IPS-18c (cell line): ENCODE data around the gene MCAT.
A peak's percentile ranks its signal among the peaks of the same experiment; 100 is the strongest.

Source experiments
- H3K4me3 ChIP-seq: 2 replicates; pipeline ENCODE4 v1.7.0; 2013; ENCODE audit warnings: low read depth, mild to moderate bottlenecking, low read length, moderate library complexity; ENCODE audit not compliant: insufficient read depth
- H3K9me3 ChIP-seq: one replicate; pipeline ENCODE4 v1.6.1; 2013; ENCODE audit warnings: mild to moderate bottlenecking, low read length, moderate library complexity; ENCODE audit not compliant: control insufficient read depth, insufficient read depth

The MCAT gene, protein sequence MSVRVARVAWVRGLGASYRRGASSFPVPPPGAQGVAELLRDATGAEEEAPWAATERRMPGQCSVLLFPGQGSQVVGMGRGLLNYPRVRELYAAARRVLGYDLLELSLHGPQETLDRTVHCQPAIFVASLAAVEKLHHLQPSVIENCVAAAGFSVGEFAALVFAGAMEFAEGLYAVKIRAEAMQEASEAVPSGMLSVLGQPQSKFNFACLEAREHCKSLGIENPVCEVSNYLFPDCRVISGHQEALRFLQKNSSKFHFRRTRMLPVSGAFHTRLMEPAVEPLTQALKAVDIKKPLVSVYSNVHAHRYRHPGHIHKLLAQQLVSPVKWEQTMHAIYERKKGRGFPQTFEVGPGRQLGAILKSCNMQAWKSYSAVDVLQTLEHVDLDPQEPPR

DNA sequence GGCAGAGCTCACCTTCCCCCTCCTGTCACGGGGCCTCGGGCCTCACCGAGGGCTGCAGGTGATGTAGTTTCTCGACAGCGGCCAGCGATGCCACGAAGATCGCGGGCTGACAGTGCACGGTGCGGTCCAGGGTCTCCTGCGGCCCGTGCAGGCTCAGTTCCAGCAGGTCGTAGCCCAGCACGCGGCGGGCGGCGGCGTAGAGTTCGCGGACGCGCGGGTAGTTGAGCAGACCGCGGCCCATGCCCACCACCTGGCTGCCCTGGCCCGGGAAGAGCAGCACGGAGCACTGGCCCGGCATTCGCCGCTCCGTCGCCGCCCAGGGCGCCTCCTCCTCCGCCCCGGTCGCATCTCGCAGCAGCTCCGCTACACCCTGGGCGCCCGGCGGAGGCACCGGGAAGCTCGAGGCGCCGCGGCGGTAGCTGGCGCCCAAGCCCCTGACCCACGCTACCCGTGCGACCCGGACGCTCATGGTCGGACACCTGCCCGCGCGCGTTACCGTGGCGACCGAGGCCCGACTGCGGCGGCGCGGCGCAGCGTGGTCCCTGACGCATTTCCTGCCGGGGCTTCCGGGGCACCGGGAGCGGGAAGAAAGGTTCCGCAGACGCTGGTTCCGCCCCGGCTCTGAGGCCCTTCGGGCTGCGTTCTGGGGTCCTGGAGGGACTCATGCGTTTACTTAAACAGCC, at the start of gene MCAT:
Gene MCAT (minus strand): TSS at position 519 of the 683 bp plus-strand sequence. CDS start 50 bp downstream, at position 469.
- Histone ChIP-seq H3K9me3 (no peaks in the 10 kb centered on the region), H3K4me3 (peak within 1 kb of the TSS; percentile 82)

DNA sequence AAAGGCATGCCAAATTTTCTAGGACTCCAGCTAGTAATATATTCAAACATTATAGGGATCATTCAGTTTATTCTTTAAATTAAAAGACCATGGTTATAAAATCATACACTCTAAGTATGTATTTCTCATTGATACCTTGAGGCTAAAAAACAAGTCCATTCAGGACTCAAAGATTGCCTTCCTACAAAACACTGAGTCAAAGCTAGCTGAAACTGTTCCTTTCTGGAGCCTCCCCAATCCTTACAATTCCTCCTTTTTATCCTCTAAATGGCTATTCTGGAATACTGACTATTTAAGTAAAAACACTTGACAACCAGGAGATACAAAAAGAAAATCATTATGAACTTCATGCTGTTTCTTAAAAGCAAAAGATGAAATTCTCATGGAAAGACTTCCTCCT, 48.6 kb upstream of the MCAT start:
- Histone ChIP-seq H3K4me3 (no peak overlapping the region), H3K9me3 (no peaks in the 10 kb centered on the region)

DNA sequence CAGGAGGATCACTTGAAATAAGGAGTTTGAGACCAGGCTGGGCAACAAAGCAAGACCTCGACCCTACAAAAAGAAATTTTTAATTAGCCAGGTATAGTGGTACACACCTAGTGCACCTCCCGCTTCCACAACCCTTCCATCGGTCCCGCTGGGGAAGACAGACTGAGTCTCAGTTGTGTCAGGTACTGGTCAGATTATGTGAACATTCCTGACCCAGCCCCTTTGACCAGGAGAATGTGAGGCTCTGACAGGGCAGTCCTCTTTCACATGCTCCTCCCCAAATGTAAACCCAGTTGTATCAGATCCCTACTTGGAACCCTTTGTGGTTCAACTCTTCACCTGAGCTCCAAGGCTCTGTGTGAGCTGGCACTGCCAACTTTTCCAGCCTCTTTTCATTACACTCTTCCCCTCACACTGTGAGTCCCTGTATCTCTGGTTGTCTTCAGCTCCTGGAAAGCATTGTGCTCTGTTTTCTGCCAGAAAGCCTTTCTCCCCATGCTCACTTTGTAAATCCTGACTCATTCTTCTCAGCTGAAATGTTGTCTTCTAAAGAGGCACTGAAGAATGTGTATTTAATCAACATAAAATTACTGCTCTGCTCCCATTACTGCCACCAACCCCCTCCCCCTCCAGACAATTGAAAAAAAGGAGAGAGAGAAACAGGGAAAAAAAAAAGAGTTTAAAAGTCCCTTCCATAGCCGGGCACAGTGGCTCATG, 45.8 kb upstream of the MCAT start:
- Histone ChIP-seq H3K9me3 (no peaks in the 10 kb centered on the region), H3K4me3 (no peak overlapping the region)

DNA sequence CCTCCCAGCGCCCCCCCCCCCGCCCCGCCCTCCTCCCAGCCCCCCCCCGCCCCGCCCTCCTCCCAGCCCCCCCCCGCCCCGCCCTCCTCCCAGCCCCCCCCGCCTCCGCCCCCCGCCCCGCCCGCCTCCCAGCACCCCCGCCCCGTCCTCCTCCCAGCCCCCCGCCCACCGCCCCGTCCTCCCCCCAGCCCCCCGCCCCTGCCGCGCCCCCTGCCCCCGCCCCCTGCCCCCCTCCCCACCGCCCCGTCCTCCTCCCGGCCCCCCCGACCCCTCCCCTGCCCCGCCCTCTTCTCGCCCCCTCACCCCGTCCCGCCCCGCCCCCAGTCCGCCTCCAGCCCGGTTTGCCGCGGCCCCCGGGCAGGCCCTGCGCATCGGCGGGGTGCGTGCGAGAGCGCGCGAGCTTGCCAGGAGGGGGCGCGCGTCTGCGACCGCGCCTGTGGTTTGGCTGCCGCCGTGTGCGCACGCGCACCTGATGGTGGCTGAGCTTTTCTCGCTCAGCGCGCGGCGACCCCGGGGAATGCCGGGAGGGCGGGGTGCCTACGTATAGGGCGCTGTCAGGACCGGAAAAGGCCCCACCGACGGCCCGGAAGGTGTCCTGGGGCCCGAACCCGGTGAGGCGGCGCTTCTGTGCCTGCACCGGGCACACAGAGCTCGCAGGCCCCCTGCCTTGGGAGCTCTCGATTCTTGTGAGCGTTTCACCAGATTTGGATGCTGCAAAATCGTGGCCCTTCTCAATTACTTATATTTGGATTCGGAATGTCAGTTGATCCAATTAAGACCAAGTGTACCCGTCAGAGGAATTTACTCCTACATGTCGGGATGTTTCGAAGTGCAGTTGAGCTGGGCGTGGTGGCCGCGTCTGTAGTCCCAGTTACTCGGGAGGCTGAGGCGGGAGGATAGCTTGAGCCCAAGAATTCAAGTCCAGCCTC, 44.2 kb upstream of the MCAT start:
- Histone ChIP-seq H3K4me3 (peak overlapping the region; percentile 64), H3K9me3 (no peaks in the 10 kb centered on the region)

DNA sequence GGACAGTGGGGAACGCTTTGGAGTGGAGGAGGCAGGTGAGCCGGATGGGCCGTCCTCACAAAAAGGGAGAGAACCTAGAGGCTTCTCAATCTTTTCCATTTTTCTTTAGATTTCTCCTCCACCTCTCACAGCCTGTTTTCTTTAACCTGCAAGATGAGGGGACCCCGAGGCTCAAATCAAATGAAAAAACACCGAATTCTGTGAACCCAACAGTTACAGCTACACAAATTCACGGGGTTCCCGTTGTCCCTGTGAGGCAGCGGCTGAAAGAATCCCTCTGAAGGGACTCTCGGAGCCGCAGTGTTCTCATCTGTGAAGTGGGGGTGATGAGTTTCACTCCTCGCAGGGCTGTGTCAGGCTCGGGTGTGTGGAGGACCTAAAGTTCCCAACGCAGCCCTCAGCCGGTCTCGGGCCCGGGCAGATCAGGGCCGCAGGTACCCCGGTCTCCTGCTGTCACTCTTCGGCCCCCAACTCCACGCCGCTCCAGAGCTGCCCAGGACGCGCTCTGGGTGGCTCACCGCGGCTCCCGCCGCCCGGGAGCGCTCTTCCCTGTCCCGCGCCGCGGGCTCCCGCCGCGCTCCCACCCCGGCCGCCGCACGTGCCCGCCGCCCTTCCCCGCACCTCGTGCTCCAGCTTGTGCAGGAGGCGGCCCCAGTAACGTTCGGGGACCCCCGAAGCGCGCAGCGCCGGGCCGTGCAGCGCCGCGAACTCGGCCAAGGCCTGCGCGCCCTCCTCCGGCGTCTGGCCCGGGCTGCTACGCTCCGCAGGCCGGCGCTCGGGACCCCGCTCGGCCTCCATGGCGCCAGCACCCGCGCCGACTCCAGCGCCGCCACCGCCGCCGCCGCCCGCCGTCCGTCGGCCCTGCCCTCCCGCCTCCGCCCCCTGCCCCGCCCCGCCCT, 43.3 kb upstream of the MCAT start, which contains the start of gene TTLL12:
Gene TTLL12 (minus strand): TSS at position 863 of the 899 bp plus-strand sequence. CDS start 65 bp downstream, at position 798.
- Histone ChIP-seq H3K4me3 (peak within 1 kb of the TSS; percentile 84), H3K9me3 (no peaks in the 10 kb centered on the region)

DNA sequence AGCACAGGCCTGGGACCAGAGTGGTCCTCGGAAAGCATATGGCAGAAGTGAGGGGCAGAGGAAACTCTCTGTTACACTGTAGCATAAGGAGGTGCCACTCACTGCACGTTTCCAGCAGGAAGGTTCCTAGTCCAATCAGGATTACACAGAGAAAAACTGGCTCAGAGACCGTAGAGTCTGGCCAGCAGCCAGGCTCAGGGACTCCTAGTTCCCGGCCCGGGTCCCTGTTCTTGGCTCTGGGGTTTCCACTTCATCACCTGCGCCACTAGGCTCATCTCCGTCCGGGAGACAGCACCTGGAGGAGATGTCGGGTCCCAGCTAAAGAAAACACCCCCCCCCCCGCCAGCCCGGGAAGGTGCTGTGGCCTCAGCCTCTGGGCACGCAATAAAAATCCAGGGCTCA, 42.7 kb upstream of the MCAT start:
- Histone ChIP-seq H3K9me3 (no peaks in the 10 kb centered on the region), H3K4me3 (peak overlapping the region; percentile 84)

DNA sequence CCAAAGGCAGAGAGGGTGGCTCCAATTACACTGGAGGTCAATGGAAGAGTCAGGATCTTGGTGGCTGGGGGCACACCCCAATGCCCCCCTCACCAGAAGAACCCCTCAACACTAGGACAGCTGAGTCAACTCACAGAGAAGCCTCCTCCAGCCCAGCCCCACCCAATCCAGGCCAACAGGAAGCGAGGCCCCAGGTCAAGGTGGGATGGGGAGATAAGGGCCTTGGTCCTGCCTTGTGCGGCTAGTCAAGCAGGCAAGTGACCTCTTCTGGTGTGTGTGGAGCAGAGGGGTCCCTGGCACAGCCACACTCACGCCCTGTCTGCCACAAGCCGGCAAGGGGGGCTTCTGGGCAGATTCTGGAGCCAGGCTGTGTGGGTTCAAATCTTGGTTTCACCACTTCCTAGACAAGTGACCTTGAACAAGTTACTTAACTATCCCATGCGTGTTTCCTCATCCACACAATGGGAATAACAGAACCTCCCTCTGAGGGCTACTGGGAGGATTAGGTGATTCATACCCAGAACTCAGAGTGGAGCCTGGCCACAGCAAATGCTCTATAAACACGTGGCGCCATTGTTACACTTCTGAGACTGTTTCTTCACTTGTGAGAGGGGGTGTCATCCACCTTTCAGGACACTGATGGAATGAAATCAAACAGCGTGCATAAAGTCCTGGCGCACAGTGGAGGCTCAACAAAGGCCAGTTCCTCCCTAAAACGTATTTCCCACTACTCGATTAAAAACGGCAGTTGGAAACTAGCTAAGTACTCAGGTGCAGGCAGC, 40.5 kb upstream of the MCAT start:
- Histone ChIP-seq H3K9me3 (peaks cover 2% of the 10 kb centered on the region), H3K4me3 (no peak overlapping the region)

DNA sequence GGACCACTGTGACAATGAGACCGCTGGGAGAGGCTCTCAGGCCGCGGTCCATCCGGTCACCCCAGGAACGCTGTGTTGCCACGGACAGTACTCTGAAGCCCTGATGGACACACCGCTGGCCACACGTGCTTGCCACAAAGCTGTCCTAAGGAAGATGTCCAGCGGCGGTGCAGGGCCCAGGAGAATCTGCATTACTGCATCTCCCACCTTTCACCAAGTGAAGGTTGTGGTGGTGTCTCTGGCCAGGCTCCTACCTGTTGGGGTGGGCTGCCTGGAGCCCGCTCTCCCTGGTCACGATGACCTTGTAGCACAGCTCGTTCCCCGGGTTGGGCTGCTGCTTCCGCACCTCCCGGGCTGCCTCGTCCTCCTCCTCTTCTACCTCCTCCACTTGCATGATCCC, 39.5 kb upstream of the MCAT start:
- H3K4me3 ChIP-seq, result no peak overlapping the region
- peaks cover 2% of the 10 kb centered on the region for H3K9me3 ChIP-seq

DNA sequence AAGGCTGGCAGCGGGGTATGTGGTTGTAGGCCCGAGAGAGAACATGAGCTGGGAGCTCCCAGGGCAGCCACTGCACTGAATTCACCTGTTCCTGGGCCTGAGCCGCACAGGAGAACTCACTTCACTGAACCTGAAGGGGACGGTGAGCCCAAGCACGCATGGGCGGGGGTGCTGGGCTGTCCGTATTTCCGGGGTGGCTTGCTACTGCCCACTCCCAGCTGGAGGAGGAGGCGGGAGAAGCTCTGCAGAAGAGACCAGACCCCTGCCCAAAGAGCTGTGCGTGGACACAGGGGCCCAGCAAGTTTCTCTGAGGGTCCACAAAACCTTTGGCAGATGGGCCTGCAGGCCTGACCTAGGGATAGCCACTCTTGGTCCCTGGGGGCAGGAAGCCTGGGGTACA, 38.9 kb upstream of the MCAT start:
- H3K4me3 ChIP-seq, result no peak overlapping the region
- H3K9me3 ChIP-seq, result peaks cover 2% of the 10 kb centered on the region

DNA sequence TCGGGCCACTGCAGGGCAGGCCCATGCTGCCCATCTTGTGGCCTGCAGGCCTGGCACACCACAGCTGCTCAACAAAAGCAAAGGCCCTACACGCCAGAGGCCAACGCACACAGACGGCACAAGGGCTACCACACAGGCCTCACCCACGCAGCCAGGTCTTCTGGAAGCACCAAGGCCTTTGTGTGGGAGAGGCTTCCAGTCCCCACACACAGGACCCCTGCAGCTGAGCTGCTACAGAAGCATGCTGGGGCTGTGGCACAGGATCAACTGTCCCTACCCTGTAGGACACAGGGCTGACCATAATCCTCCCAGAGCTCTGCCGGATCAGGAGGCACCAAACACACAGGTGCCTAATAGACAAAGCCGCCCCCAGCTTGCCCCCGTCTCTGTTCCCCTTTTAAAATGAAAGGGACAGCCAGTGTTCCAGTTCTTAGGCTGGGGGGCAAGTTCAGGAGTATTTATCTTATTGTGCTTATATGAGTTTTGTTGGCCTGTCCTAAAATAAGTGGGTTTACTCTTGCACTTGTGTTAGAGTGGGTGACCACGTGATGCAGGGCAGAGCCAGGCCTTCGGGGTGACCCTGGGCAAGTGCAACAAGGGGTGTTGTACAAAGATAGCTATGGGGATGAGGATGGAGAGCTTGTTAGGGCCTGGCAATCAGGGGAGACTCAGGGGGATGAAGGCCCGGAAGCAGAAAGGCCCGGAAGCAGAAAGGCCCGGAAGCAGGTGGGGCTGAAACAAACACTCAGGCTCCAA, 38.3 kb upstream of the MCAT start:
- peaks cover 2% of the 10 kb centered on the region for H3K9me3 ChIP-seq
- H3K4me3 ChIP-seq, result no peak overlapping the region

DNA sequence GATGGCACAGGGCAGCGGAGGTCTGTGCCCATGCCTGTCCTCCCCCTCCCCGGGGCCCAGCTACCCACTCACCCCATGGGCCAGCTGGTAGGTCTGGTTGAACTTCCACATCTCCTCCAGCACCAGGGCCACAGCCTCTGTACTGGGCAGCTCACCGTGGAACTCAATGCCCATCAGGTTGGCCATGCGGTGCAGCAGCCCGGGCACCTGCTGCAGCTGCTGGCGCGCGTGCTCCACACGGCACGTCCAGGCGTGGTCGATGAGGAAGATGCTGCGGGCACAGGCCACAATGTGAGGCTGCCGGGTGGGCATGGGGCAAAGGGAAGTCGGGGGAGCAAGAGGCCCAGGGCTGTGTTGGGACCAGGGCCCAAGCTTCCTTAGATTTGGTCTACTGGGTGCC, 37.5 kb upstream of the MCAT start:
- H3K9me3 ChIP-seq, result peaks cover 2% of the 10 kb centered on the region
- no peak overlapping the region for H3K4me3 ChIP-seq

DNA sequence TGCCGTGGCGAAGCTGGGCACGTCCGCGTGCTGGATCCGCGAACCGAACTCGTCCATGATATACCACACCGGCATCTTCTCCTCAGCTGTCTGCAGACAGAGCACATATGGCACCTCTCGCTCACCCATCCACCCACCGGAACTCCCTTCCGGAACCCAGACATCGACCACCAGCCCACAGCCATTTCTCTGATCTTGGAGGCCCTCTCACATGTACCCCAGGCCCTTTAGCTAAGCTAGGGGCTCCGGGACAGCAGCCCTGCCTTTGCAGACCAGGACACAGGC, 36.7 kb upstream of the MCAT start:
- H3K4me3 ChIP-seq, result no peak overlapping the region
- H3K9me3 ChIP-seq, result peaks cover 2% of the 10 kb centered on the region

DNA sequence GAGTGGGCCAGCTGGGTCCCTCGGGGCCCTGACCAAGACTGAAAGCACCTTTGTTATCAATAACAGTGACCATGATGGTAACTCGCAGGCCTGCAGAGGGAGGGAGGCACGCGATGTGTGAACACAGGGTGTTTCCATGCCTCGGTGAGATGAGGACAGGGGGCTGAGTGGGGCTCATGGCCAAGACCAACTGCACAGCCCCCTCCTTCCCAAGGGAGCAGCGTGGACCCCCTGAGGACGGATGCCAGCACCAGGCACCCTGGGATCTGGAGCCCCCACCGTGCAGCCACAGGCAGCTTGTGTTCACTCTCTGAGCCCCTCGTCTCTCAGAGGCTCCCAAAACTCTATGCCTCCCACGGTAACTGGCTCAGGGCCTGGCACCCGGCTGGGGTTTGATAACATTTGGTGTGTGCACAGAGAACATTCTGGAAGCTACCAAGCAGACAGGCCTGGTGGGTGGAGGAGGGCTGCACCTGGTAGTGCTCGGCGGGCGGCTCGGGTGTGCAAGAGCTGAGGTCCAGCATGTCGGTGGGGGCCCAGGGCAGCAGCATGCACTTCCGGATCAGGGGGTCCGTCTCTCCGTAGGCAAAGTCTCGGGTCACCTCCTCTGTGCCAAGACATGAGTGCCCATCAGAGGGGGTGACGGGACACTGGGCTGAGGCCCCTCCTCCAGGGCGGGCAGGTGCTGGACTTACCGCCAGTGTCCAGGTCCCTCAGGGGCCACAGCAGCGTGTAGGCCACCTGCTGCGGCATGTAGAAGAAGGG, 36.1 kb upstream of the MCAT start:
- no peak overlapping the region for H3K4me3 ChIP-seq
- peaks cover 2% of the 10 kb centered on the region for H3K9me3 ChIP-seq

DNA sequence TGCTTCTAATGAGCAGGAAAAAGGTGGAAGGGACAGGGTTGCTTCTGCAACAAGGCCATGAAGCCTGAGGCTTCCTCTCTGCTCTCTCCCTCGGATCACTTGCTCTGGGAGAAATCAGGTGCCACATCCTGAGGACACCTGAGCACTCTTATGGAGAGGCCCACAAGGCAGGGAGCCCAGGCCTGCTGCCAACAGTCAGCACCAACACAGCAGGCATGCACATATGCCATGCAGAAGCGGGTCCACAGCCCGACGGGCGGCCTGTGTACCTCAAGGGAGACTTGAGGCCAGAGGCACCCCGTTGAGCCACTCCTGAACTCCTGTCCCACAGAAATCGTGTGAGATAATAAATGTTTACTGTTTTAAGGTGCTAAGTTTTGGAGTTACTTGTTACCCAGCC, 34.3 kb upstream of the MCAT start:
- Histone ChIP-seq H3K9me3 (peaks cover 2% of the 10 kb centered on the region), H3K4me3 (no peak overlapping the region)
